ENCODE data around the gene KCNK16.

DNA sequence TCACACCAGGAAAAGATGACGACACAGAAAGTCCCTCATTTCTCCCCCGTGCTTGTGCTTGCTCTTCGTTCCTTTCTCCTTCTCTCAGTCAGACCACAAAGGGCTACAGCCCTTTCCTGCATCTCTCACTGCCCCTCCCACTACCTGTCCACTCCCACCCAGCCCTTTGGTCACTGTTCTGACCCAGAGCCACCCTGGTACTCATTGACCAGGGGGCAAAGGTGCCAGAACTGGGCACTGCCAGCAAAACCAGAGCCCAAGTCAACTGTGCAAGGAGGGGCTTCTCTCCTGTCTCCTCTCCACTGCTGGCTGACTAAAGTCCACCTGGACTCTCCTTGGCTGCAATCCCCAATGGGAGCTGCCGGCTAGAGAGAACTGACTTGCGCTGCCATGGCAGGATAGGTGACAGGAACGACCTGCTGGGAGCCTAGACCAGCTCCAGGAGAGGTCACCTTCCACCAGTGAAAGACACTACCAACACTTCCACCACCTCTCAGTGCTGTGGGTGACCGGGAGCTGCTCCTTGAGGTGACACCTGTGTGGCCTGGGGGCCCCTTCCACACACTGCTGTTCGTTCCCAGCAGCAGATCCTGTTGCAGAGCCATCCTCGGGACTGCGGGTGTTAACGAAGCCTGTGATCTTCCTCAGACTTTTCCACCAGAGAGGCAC lies 41.1 kb downstream of the KCNK16 start:
- TF ChIP-seq POLR2A (IDR thresholded peaks at IDR 0.05): no peak
- TF ChIP-seq, protein P1, sequence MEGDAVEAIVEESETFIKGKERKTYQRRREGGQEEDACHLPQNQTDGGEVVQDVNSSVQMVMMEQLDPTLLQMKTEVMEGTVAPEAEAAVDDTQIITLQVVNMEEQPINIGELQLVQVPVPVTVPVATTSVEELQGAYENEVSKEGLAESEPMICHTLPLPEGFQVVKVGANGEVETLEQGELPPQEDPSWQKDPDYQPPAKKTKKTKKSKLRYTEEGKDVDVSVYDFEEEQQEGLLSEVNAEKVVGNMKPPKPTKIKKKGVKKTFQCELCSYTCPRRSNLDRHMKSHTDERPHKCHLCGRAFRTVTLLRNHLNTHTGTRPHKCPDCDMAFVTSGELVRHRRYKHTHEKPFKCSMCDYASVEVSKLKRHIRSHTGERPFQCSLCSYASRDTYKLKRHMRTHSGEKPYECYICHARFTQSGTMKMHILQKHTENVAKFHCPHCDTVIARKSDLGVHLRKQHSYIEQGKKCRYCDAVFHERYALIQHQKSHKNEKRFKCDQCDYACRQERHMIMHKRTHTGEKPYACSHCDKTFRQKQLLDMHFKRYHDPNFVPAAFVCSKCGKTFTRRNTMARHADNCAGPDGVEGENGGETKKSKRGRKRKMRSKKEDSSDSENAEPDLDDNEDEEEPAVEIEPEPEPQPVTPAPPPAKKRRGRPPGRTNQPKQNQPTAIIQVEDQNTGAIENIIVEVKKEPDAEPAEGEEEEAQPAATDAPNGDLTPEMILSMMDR (IDR thresholded peaks at IDR 0.05): no peak
